Body of pancreas (tissue), 4 donors: ENCODE results near the gene SMARCA4.

ENCODE experiments used
- POLR2A ChIP-seq, 3 donors: fragments of 450-650 bp; IDR thresholded peaks; one replicate each; pipeline ENCODE4 v1.6.1; 2016; ENCODE audit warnings: antibody characterized with exemption in 3 of 3, mild to moderate bottlenecking in 2 of 3
- TF ChIP-seq, protein P1 (sequence below), 7 experiments: fragments of 450-650 bp in 4 of 7; fragments of 200-600 bp in 3 of 7; sonication (generic) in 3 of 7; IDR thresholded peaks; one replicate each; pipeline ENCODE4 v1.5.1; 2016 to 2019; ENCODE audit warnings: antibody characterized with exemption in 7 of 7

DNA sequence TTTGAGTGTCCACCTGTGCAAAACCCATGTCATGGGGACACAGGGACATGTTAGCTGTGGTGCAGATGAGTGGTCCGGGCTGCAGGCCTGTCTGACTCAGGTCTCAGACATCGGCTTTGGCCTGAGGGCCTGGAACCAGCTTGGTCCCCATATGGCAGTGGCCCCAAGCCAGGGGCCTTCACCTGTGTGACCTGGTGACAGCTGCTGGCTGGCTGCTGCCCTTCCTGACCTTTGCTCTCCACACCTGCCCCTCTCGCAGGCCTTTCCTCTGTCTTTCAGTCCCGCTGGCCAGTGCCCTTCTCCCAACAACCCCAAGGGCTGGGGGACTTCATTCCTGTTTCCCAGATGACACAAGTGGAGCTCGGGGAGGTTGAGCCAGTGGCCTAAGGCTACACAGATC, 105.5 kb downstream of the SMARCA4 start:
- TF ChIP-seq, protein P1, sequence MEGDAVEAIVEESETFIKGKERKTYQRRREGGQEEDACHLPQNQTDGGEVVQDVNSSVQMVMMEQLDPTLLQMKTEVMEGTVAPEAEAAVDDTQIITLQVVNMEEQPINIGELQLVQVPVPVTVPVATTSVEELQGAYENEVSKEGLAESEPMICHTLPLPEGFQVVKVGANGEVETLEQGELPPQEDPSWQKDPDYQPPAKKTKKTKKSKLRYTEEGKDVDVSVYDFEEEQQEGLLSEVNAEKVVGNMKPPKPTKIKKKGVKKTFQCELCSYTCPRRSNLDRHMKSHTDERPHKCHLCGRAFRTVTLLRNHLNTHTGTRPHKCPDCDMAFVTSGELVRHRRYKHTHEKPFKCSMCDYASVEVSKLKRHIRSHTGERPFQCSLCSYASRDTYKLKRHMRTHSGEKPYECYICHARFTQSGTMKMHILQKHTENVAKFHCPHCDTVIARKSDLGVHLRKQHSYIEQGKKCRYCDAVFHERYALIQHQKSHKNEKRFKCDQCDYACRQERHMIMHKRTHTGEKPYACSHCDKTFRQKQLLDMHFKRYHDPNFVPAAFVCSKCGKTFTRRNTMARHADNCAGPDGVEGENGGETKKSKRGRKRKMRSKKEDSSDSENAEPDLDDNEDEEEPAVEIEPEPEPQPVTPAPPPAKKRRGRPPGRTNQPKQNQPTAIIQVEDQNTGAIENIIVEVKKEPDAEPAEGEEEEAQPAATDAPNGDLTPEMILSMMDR (IDR thresholded peaks at IDR 0.05), result no peak
- TF ChIP-seq POLR2A (IDR thresholded peaks at IDR 0.05), result no peak
